Activated CD8-positive, alpha-beta T cell treated with anti-CD3 and anti-CD28 coated beads for 36 hours (primary cell): Measurements from ENCODE around the gene TBXAS1. TPM values are rescaled to one million over a fixed set of nuclear protein-coding genes. Genes with fewer than 3 reads are reported as not detected.

Experiments
- ATAC-seq: fragments of 200-7000 bp; cut with Tn5 transposase; one replicate; pipeline ENCODE4 v1.10.0; 2021; ENCODE audit warnings: mild to moderate bottlenecking, moderate library complexity
- CTCF ChIA-PET: fragments of 350-600 bp; sonication (Branson Sonifier 250); formaldehyde crosslinking; loops from one replicate; lab custom pipeline; 2021; ENCODE audit warnings: antibody characterized with exemption; lab: Charles Lee
- POLR2A ChIA-PET: fragments of 350-600 bp; sonication (Branson Sonifier 250); formaldehyde crosslinking; loops from one replicate; lab custom pipeline; 2021; ENCODE audit warnings: antibody characterized with exemption; lab: Charles Lee
- DNase-seq: peaks from one replicate; pipeline ENCODE4 v3.0.0-alpha.2; 2020
- H3K27ac Mint-ChIP-seq: one replicate; pipeline ENCODE4 v1.8.0; 2021; ENCODE audit warnings: mild to moderate bottlenecking, mixed read lengths
- H3K27me3 Mint-ChIP-seq: one replicate; pipeline ENCODE4 v1.8.0; 2021; ENCODE audit warnings: mixed read lengths
- H3K36me3 Mint-ChIP-seq: one replicate; pipeline ENCODE4 v1.8.0; 2021; ENCODE audit warnings: low read depth, mixed read lengths
- H3K4me1 Mint-ChIP-seq: one replicate; pipeline ENCODE4 v1.8.0; 2021; ENCODE audit warnings: low read depth, mixed read lengths
- H3K4me3 Mint-ChIP-seq: one replicate; pipeline ENCODE4 v1.8.0; 2021; ENCODE audit warnings: mild to moderate bottlenecking, moderate library complexity, mixed read lengths
- H3K9me3 Mint-ChIP-seq: one replicate; pipeline ENCODE4 v1.8.0; 2021; ENCODE audit warnings: mixed read lengths
- intact Hi-C: fragments of 100-400 bp; cut with micrococcal nuclease; formaldehyde crosslinking; loops from one replicate; pipeline ENCODE4 v1.10.0; 2022
- total RNA-seq, 2 experiments: library from RNA; stranded (reverse); gene quantifications; one replicate each; pipeline ENCODE4 v1.2.3, GENCODE V29; 2021
- TF ChIP-seq, protein P1 (sequence below): fragments of 200-600 bp; IDR thresholded peaks from one replicate; pipeline ENCODE4 v1.8.0; 2022; ENCODE audit warnings: antibody characterized with exemption, mild to moderate bottlenecking

The TBXAS1 gene
- total RNA-seq, 2 experiments from 2014 or later, result 1.5 to 2.1 TPM

DNA sequence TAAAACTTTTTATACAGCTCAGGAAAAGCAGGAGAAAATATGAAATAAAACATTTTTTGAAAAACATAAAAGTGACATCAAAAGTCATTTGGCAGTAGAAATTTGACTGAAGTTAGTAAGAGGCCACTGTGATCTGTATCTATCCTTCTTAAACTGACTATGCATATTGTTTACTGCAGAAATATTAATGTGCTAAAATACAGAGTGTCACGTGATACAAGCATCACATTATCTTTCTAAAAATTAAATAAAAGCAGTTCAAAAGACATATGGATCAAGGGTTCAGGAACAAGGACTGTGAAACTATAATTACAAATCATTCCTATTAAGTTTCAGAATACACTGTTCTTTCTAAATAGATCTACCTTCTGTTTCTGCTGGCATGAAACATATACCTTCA lies 200.0 kb downstream of the TBXAS1 start:
- Mint-ChIP-seq H3K4me3 (no peak overlapping the region), H3K36me3 (peaks cover 12% of the 10 kb centered on the region), H3K27me3 (no peaks in the 10 kb centered on the region), H3K9me3 (no peaks in the 10 kb centered on the region), H3K4me1 (peaks cover 10% of the 10 kb centered on the region), H3K27ac (no peak overlapping the region)
- CTCF ChIA-PET, result no interaction called here
- DNase-seq (no peak), ATAC-seq (no peak)
- TF ChIP-seq, protein P1, sequence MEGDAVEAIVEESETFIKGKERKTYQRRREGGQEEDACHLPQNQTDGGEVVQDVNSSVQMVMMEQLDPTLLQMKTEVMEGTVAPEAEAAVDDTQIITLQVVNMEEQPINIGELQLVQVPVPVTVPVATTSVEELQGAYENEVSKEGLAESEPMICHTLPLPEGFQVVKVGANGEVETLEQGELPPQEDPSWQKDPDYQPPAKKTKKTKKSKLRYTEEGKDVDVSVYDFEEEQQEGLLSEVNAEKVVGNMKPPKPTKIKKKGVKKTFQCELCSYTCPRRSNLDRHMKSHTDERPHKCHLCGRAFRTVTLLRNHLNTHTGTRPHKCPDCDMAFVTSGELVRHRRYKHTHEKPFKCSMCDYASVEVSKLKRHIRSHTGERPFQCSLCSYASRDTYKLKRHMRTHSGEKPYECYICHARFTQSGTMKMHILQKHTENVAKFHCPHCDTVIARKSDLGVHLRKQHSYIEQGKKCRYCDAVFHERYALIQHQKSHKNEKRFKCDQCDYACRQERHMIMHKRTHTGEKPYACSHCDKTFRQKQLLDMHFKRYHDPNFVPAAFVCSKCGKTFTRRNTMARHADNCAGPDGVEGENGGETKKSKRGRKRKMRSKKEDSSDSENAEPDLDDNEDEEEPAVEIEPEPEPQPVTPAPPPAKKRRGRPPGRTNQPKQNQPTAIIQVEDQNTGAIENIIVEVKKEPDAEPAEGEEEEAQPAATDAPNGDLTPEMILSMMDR, result no peak
- POLR2A ChIA-PET, result no interaction called here
- intact Hi-C loops, result no loop called here

DNA sequence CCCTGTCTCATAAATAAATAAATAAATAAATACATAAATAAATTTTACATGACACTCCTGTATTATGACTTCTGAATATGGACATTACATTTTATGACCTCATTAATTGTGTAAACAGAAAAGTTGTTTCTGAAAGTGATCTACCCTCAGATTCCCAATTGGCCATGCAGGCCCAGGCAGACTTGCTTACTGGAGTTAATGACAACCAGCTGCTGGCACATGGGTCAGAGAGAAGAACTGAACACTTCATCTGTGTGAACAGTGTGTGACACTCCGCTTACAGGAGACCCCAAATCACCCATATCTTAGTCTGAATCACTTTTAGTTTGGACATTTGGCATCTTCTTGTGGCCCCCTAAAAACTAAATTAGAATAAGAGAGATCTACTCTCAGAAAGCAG lies 202.3 kb downstream of the TBXAS1 start:
- Mint-ChIP-seq H3K4me1 (peaks cover 20% of the 10 kb centered on the region), H3K36me3 (peaks cover 11% of the 10 kb centered on the region), H3K9me3 (no peaks in the 10 kb centered on the region), H3K27me3 (no peaks in the 10 kb centered on the region), H3K27ac (no peak overlapping the region), H3K4me3 (no peak overlapping the region)
- TF ChIP-seq, protein P1, result no peak
- no peak for ATAC-seq
- CTCF ChIA-PET, result no interaction called here
- intact Hi-C loops, result no loop called here
- DNase-seq, result no peak
- POLR2A ChIA-PET, result no interaction called here

DNA sequence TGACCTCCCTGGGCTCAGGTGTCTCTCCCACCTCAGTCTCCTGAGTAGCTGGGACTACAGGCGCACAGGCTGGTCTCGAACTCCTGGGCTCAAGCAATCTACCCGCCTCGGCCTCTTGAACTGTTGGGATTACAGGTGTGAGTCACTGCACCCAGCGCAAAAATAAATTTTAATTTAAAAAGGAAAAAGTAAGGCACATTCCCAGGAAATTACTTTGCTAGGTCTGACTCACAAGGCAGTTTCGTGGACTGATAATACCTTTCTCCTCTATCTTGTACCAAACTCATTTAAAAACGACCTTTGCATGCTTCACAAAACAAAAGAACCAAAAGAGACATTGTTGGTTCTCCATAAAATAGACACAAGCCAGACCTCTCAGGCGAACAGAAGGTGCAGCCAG lies 204.0 kb downstream of the TBXAS1 start:
- H3K27me3 Mint-ChIP-seq, result no peaks in the 10 kb centered on the region
- peaks cover 19% of the 10 kb centered on the region for H3K36me3 Mint-ChIP-seq
- CTCF ChIA-PET, result no interaction called here
- POLR2A ChIA-PET, result no interaction called here
- no peak overlapping the region for H3K27ac Mint-ChIP-seq
- intact Hi-C loops, result no loop called here
- H3K4me3 Mint-ChIP-seq, result no peak overlapping the region
- H3K4me1 Mint-ChIP-seq, result peaks cover 27% of the 10 kb centered on the region
- DNase-seq, result no peak
- no peak for ATAC-seq
- no peaks in the 10 kb centered on the region for H3K9me3 Mint-ChIP-seq
- TF ChIP-seq, protein P1, result no peak

DNA sequence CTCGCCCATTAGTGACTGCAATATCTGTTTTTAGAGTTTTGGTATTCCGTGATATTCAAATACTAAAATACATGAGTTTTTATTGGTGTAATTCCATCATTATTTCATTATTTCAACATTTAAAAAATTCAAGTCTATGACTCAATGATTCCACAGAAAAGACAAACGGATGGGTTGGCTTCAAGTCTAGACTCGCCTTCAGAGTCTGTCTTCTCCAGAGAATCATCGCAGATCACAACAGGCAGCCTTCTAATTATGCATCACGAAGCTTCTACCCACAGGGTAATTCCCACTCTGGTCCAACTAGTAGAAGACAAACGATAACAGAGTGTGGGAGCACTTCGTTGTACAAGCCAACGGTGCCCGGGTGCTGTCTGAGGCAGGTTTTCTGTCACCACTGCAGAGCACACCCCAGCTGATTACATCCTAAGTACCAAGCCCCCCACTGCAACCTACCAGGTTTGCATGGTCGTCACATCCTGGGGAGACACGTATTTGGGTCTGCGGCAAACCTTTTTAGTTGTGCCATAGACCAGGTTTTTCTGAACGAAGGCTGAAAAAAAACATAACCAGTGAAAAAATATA lies 204.8 kb downstream of the TBXAS1 start:
- TF ChIP-seq, protein P1, result no peak
- ATAC-seq (no peak), DNase-seq (no peak)
- H3K9me3 Mint-ChIP-seq, result no peaks in the 10 kb centered on the region
- CTCF ChIA-PET, result no interaction called here
- H3K4me3 Mint-ChIP-seq, result no peak overlapping the region
- POLR2A ChIA-PET, result no interaction called here
- H3K27me3 Mint-ChIP-seq, result no peaks in the 10 kb centered on the region
- no peak overlapping the region for H3K27ac Mint-ChIP-seq
- H3K4me1 Mint-ChIP-seq, result peaks cover 27% of the 10 kb centered on the region
- H3K36me3 Mint-ChIP-seq, result peaks cover 19% of the 10 kb centered on the region
- intact Hi-C loops, result no loop called here

DNA sequence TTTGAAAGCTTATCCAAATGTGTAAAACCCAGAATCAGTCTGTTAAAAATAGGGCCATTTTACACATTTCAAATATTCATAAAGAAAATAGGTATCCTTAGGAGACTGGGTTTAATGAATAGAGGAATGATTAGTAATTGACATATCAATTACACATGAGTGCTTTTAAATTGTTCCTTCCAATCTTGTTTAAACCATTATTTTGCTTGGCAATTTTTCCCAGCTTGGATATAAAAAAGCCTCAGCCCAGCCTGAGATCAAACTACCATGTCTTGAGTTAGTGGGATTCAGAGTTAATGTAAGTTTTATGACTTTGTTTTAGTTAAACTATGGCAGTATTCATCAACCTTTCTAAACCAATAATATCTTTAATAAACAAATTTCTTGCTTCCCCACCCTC lies 205.4 kb downstream of the TBXAS1 start:
- H3K27me3 Mint-ChIP-seq, result no peaks in the 10 kb centered on the region
- intact Hi-C loops, result no loop called here
- H3K27ac Mint-ChIP-seq, result no peak overlapping the region
- H3K9me3 Mint-ChIP-seq, result no peaks in the 10 kb centered on the region
- H3K4me3 Mint-ChIP-seq, result no peak overlapping the region
- DNase-seq (no peak), ATAC-seq (no peak)
- CTCF ChIA-PET, result no interaction called here
- POLR2A ChIA-PET, result no interaction called here
- peaks cover 32% of the 10 kb centered on the region for H3K4me1 Mint-ChIP-seq
- peaks cover 19% of the 10 kb centered on the region for H3K36me3 Mint-ChIP-seq
- TF ChIP-seq, protein P1, result no peak
